GM19043 (cell line): ENCODE data around the gene HOXD12.

Source experiments
- ATAC-seq: cut with Tn5 transposase; IDR thresholded peaks from one replicate; pipeline ENCODE4 v1.9.1; 2021; ENCODE audit warnings: low read depth; ENCODE audit not compliant: unreplicated experiment

The HOXD12 gene, protein sequence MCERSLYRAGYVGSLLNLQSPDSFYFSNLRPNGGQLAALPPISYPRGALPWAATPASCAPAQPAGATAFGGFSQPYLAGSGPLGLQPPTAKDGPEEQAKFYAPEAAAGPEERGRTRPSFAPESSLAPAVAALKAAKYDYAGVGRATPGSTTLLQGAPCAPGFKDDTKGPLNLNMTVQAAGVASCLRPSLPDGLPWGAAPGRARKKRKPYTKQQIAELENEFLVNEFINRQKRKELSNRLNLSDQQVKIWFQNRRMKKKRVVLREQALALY

DNA sequence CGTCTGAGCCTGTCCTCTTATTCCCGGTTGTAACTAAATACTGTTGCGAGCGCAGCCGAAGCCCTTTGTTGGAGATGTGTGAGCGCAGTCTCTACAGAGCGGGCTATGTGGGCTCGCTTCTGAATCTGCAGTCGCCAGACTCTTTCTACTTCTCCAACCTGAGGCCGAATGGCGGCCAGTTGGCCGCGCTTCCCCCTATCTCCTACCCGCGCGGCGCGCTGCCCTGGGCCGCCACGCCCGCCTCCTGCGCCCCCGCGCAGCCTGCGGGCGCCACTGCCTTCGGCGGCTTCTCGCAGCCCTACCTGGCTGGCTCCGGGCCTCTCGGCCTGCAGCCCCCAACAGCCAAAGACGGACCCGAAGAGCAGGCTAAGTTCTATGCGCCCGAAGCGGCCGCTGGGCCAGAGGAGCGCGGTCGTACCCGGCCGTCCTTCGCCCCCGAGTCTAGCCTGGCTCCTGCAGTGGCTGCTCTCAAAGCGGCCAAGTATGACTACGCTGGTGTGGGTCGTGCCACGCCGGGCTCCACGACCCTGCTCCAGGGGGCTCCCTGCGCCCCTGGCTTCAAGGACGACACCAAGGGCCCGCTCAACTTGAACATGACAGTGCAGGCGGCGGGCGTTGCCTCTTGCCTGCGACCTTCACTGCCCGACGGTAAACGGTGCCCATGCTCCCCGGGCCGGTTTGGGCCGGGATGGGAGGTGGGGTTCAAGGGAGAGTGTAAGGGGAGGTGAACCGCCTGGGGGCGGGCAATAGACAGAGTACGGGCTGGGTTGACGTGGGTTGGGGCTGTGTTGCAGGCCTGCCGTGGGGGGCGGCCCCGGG lies at the start of gene HOXD12:
TSS of gene HOXD12 (plus strand) at position 68 of the 819 bp plus-strand sequence. CDS start at position 75, 7 bp downstream.
- no peak for ATAC-seq

DNA sequence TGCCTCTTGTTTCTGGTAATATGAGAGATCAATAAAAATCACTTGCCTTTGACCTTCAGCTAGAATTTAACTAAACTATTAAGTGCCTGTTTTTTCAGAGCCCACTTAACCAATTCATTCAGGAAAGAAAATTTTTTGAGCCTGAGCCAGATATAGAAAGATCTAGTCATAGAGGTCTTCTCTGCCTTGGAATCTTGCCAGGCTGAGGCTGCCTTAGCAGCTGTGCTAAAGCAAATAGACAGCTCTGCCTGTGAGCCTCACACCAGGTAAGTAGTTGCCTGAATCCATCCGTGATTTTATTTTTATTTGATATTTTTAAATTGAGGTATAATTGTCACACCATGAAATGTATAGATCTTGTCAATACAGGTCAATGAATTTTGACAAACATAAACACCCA lies 43.2 kb upstream of the HOXD12 start:
- ATAC-seq = no peak

DNA sequence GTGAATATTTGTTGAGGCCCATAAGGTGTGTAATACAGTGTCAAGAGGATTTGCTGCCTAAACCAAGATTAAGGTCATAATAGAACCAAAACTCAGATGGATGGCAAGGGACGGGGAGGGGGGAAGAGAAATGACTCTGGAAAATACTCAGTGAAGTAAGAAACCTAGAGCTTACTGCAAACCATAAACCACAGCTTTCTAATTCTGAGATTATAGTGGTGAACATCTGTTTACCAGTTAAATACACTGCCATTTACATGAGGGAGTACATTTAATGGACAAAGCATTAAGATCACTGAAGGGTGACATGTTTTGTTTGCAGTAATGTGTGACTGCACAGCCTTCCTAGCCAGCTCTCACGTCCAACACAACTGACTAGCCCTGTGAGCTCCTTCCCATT lies 35.6 kb upstream of the HOXD12 start:
- ATAC-seq = no peak

DNA sequence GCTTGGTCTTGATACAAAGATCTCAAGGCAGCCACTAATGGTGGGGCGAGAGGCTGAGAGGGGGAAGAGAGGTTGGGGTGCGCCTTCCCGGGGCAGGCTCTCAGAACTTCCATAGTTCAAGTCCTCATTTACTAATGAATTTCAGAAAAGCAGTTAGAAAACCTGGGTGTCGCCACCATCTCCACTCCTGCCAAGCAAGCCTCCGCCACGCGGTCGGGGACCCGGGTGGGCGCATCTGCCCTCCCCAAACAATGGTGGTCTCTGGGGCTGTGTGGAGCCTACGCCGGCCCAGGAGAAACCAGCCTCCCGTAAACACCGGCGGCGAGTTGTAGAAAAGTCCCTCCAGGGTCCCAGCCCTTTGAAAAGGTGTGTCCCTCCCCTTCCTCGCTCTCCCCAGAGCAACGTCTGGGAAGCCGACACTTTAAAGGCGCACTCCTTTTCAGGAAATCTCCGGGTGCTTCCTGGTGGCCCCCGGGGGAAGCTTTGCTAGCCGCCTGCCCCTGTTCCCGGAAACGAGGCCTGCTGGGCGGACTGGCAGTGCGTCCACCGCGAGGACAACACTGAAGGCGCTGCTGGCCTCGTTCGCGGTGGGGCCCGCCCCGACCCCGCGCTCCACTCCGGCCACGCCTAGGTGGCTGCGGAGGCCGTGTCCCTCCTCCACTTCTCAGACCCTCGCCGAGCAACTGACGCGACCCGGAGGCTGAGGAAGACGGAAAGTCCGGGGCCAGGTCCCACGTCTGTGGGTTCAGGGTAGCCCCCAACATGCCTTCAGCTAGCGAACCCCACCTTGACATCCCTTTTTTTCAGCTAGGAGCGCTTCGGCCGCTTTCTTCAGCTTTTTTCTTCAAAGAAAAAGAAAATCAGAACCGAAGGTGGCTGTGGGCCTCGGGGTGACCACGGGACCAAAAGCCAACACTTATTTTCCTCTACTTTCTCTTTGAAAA lies 32.7 kb upstream of the HOXD12 start:
- ATAC-seq = no peak

DNA sequence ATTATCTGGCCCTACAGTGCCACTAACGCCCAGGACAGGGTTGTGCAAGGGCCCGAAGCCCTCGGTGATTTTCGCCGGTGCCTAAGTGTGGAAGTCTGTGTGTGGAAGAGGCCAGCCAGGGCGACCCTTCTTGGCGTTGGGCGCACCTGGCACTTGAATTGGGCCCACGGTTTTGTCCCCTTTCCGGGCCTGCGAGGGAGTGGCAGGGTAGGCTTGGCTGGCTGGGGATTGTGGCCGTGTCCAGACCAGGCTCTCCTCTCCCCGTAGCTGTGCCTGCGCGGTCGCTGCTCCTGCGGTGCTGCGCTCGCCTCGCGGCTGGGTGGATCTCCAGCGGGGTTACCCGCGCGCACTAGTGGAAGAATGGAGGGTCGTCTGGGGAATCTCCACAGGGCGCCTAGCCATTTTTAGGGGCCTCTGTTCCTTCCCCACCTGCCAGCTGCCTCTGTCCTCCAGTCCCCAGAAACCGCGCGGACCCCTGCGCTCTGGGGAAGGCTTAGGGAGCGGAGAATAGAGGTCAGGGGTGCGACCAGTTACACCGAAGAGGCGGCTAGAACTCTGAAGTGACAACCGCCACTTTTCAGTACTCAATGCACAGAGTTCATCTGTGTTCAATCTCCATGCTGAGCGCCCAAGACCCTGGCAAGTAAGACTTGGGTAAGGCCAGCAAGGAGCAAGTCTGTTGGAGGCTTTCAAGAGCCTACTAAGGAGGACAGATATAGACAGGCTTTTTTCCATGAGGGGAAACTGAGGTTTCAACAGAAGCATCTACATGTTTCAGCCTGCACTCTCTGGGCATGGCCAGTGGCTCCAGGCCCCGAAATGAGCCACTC lies 31.8 kb upstream of the HOXD12 start:
- ATAC-seq = no peak

DNA sequence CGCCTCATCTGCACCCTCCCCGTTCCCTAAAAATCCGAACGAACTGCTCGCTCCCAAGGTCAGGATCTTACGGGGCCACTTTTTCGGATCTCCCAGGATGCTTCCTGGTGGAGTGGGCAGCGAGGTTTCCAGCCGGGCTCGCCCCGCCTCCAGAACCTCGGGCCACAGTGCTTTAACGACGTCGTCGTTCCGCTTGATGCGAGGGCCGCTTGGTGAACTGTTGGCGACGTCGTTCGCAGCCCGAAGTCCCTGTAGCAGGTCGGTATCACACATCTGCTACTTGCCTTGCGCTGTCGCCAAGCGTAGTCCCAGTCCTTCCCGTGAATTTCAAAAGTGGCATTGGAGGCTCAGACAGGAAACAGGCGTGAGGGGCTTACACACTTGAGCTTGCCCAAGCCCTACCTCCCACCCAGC lies 31.2 kb upstream of the HOXD12 start:
- no peak for ATAC-seq

DNA sequence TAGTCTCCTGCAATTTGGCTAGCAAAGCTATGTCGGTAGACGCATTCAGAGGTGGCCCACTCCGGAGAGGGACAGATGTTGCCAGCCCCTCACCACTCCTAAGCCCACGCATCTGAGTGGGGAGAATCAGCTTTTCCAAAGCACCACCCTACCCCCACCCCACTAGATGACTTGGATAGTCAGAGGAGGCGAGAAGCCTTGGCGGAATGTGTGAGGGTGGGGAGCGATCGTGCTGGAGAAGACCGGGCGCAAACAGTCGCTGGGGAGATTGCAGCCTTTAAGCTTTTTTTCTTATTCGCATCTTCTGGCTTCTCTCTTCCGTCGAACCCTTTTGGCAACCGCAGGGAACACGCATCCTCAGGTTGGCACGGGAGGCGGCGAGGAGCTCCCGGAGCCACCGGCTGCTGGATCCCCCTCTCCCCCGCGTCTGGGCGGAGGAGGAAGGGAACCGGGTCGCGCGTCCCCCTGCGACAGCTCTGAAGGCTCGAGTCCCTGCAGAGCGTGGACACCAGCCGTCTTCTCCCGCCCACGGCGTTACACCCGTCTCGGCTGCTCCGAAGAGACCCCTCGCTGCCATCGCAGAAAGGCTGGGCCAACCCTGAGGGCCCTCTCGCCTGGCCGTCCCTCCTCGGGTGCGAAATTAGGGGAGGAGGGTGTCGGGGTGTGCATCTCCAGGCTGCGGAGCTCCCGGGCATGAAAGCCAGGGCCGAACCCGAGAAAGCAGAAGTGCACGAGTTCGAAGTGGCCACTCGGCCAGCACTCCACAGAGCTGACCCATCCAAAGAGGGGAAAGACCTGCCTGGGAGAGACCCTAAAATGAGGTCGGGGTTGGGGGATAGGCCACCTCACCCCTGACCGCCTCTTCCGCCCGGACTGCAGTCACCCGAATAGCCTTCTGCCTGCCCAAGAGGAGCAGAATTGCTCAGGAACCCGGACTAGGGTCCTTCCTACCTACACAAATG lies 28.0 kb upstream of the HOXD12 start:
- no peak for ATAC-seq

DNA sequence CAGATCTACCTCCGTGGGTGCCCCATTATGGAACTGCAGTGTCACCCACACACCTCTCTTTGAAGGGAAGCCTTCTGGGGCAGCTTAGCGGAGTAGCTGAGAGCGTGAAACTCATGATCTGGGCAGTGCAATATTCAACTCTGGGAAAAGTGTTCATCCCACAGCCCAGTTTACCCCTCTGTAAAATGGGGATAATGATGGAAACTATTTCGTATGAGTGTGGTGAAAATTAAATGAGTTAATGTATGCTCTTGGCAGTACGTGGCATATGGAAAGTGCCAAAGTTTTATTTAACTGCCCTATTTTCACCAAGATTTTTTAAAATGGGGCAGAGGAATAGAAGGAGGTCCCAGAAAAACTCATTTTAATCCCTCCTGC lies 27.3 kb upstream of the HOXD12 start:
- ATAC-seq = no peak

DNA sequence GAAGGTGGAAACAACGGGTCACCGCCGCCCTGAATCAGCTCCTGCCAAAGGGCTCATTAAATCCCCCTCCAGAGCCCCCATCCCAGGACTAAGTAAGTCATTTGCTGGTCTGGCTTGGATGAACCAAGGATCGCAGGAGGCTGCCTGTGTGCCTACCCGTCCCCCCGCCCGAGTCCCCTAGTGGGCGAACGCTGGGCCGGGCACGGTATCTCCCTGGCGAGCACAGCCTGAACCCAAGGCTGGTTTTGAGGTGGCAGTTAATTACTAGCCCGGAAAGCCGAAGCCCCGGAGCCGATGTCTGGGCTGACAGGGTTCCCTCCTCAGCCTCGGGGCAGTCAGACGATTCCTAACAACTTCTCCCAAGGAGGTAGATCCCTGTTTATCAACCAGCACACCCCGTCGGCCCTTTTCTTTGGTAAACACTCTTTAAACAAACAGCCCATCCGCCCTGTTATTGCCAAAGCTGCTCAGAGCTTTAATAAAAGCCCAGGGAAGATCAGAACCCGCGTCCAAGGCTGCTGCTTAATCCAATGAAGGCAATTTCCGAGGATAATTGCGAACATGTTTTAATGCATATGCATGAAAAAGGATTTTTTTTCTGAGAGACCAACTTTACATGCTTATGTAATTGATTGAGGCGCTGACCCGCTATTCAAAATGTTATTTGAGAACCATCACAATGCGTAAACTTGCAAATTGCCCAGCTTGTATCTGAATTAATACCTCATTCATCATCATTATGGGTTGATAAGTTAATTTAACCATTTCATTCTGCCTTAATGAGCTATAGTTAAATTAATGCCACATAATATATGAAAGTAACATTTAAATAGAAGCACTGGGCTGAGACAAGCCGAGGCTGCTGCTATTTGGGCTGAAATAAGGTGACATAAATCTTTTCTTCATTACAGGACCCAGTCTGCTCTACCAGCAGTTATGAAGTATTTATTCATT lies 26.4 kb upstream of the HOXD12 start:
- ATAC-seq = no peak

DNA sequence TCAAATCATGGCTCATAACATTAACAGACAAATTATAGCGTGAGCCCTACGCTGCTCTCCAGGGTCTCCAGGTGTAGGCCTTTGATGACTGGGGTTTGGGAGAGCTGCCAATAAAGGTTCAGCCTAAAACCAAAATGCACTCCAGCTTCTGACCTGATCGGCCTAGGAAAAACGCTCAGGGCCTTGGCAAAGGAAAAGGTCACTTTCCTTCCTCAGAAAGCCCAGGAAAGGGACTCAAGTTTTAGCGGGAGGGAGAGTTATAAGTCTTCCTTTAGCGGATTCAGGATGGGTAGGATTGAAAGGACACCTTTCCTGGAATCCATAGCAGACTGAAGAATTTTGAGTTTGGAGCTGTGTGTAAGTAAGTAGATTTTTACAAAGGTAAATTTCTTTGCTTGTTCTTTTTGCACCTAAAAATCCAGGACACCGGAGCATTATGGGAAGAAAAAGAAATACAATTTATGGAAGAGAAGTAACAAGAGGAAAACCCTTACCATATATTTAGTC lies 24.6 kb upstream of the HOXD12 start:
- no peak for ATAC-seq

DNA sequence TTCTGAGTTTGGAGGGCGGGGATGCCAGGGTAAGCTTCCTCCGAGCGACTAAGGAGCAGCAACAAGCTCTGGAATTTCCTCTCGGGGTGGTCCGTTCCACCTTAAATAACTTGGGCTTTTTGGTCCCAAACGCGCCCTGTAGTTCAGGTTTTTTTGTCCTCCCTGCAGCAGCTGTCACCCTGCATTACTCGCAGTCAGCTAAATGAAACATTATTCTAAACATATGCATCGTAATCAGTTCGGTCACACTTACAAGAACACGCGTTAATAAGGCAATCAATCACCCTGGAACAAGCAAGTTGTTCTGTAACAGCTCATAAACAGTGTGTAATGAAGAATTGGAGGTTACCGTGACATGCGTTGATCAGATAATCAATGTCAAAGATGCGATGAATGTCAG lies 24.1 kb upstream of the HOXD12 start:
- ATAC-seq = no peak

DNA sequence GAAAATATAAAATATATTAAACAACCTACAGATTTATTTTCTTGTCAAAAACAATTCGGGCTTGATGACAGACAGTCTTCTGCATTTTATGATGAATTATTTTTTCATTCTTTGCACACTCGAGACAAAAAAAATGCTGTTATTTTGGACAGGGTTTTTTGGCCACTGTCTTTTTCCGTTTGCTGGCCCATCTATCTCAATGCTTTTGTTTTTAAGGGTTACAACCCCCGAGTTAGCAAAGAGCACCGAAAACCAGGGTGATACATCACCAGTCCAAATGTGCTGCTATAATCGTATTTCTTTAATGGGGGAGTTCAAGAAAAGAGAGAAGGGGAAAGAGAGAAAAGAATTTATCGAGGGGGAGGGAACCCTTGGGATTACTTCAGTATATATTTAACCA lies 23.5 kb upstream of the HOXD12 start:
- ATAC-seq = no peak

DNA sequence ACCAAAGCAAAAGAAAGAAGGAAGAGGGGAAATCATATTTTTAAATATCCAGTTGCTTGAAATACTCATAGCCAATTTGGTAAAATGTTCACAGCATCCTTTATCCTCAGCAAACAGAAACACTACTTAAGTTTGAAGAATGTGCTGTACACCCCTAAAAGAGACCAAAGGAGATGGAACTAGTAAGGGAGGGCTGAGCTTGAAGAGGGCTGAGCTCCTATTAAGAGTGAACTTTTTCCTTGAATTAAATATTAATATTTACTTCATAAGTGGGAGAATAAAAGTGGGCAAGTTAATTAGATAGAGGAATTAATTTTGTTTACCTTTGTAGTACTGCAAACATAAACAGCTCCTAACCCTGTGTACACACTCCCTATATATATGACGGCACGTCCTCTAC lies 22.8 kb upstream of the HOXD12 start:
- no peak for ATAC-seq

DNA sequence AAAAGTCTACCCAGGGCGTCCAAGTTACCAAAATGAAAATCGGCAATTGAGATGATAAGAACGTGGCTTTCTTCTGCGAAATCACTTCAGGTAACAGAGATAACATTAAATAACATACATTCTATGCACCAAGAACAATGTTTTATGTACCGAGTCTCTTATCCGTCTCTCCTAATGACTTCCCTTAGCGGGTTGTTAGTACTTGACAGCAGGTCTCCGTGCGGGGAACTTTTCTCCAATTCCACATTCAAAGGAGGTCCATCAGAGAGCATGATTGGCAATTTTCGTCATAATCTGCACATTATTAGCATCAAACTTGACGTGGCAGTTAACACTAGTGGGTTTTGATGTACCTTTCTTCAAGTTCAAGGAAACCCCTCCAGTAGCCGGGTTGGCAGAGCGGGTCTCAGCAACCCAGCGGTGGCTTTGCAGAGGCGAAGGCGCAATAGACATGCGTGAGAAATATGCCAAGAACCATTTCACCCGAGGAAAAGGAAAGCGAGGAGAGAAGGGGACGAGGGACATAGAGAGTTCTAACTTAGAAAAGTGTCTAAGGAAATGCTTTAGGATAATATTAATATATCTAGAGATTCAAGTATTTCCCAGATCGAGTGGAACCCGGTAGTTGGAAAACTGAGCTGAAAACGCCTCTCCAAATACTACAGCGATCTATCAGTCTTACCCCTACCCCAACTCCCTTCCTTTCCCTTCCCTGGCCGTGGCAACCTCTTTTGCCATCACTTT lies 20.9 kb upstream of the HOXD12 start:
- ATAC-seq = no peak

DNA sequence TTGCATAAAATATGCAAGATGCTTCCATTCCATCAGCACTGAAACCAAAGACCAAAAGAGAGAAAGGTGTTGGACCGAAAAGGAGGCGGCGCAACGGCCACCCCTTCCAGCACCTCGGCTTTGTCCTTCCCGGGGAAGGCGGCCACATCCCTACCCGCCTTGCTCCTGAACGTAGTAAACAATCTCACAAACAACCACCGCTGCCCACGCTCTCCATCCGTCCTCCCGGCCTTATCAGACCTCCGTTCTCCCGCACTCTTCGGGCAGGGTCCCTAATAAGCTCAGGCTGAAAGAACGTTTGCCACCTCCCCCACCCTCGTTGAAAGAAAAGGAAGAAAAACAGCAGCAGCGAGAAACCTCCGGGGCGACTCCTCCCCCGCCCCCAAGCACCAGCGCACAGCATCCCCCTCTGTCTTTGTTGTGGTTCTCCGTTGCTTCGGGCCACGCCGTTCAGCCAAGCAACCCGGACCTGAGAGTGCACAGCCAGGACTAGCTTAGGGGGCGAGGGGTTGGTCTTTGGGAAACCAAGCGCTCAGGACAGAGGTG lies 20.2 kb upstream of the HOXD12 start:
- ATAC-seq = no peak

DNA sequence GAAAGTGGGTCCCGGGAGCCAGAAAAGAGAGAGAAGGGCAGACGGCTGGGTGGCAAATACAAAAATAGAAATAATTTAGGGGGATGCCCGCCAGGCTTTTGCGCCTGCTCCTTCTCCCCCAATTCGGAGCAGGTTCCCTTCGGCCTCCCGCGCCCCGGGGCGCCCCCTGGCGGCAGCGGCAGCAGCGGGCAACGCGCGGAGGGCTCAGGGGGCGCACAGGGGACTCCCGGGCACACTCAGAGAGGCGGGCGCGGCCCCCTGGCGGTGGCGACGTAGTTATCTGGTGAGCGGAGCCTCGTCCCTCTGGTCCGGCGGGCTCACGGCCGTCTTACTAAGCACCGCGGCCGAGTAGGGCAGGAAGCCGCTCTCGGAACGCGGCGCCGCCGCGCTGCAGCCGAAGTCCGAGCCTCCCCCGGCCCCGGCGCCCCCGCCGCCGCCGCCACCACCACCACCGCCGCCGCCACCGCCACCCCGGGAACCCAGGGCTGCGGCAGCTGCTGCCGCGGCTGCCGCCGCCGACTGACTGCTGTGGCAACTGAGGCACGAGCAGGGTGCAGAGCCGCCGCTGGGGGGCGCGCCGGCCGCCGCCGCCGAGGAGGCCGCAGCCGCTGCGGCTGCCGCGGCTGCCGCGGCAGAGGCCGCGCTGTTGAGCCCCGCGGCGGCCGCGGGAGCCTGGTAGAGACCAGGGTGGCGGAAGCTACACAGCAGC lies 19.6 kb upstream of the HOXD12 start:
- no peak for ATAC-seq
